Muscle layer of duodenum (tissue), 2 donors: Measurements from ENCODE around the gene ACP4.
"Not testable (repeated sequence)": the region's sequence is repeated elsewhere in the genome, so short reads cannot be mapped to it uniquely, and the experiment has no call there.

Source experiments
- H3K27ac ChIP-seq: one replicate; pipeline ENCODE4 v1.7.0; 2013; ENCODE audit warnings: mild to moderate bottlenecking, low read length
- H3K27me3 ChIP-seq: one replicate; pipeline ENCODE4 v1.7.0; 2013; ENCODE audit warnings: low read depth, mild to moderate bottlenecking, control low read depth, low read length
- H3K36me3 ChIP-seq, 2 donors: one replicate each; pipeline ENCODE4 v1.7.0; 2013; ENCODE audit warnings: low read length in 2 of 2, control low read depth in 1 of 2, mild to moderate bottlenecking in 1 of 2; ENCODE audit not compliant: insufficient read depth in 2 of 2, control insufficient read depth in 1 of 2
- H3K4me1 ChIP-seq, 2 donors: one replicate each; pipeline ENCODE4 v1.7.0; 2013; ENCODE audit warnings: low read length in 2 of 2, mild to moderate bottlenecking in 2 of 2, control low read depth in 1 of 2, moderate library complexity in 1 of 2; ENCODE audit not compliant: insufficient read depth in 2 of 2, control insufficient read depth in 1 of 2
- H3K4me3 ChIP-seq, 2 donors: one replicate each; pipeline ENCODE4 v1.7.0; 2013; ENCODE audit warnings: low read length in 2 of 2, low read depth in 1 of 2, mild to moderate bottlenecking in 1 of 2
- H3K9me3 ChIP-seq, 2 donors: one replicate each; pipeline ENCODE4 v1.7.0; 2013; ENCODE audit warnings: low read length in 2 of 2, control low read depth in 1 of 2, mild to moderate bottlenecking in 1 of 2; ENCODE audit not compliant: control insufficient read depth in 1 of 2
- donor health status: healthy.

Gene ACP4

GRCh38 chr19:50777261-50777660 lies 13.0 kb upstream of the ACP4 start:
- H3K4me1 ChIP-seq, result no peaks in the 10 kb centered on the region
- no peaks in the 10 kb centered on the region for H3K36me3 ChIP-seq
- peaks cover 0 to 2% of the 10 kb centered on the region in 2 donors for H3K9me3 ChIP-seq
- H3K27ac ChIP-seq, result no peak overlapping the region
- peaks cover 40% of the 10 kb centered on the region for H3K27me3 ChIP-seq
- H3K4me3 ChIP-seq, result no peak overlapping the region

GRCh38 chr19:50777830-50778303 lies 12.3 kb upstream of the ACP4 start:
- no peak overlapping the region for H3K4me3 ChIP-seq
- H3K27ac ChIP-seq, result no peak overlapping the region
- H3K4me1 ChIP-seq, result no peaks in the 10 kb centered on the region
- no peaks in the 10 kb centered on the region for H3K36me3 ChIP-seq
- peaks cover 0 to 2% of the 10 kb centered on the region in 2 donors for H3K9me3 ChIP-seq
- H3K27me3 ChIP-seq, result peaks cover 40% of the 10 kb centered on the region

GRCh38 chr19:50778906-50779430 lies 11.2 kb upstream of the ACP4 start:
- Histone ChIP-seq H3K27me3 (peaks cover 40% of the 10 kb centered on the region), H3K4me3 (no peak overlapping the region), H3K36me3 (no peaks in the 10 kb centered on the region), H3K4me1 (peaks cover 0 to 3% of the 10 kb centered on the region in 2 donors), H3K27ac (no peak overlapping the region), H3K9me3 (peaks cover 0 to 2% of the 10 kb centered on the region in 2 donors)

GRCh38 chr19:50779504-50780457 lies 10.4 kb upstream of the ACP4 start:
- Histone ChIP-seq H3K27me3 (peaks cover 40% of the 10 kb centered on the region), H3K4me1 (peaks cover 0 to 3% of the 10 kb centered on the region in 2 donors), H3K27ac (no peak overlapping the region), H3K9me3 (peaks cover 0 to 2% of the 10 kb centered on the region in 2 donors), H3K36me3 (no peaks in the 10 kb centered on the region), H3K4me3 (no peak overlapping the region)

GRCh38 chr19:50780753-50781435 lies 9.3 kb upstream of the ACP4 start:
- peaks cover 0 to 2% of the 10 kb centered on the region in 2 donors for H3K9me3 ChIP-seq
- H3K27ac ChIP-seq, result no peak overlapping the region
- no peaks in the 10 kb centered on the region for H3K36me3 ChIP-seq
- no peak overlapping the region for H3K4me3 ChIP-seq
- peaks cover 0 to 3% of the 10 kb centered on the region in 2 donors for H3K4me1 ChIP-seq
- H3K27me3 ChIP-seq, result peaks cover 40% of the 10 kb centered on the region

- H3K4me3 ChIP-seq, H3K27ac ChIP-seq, H3K9me3 ChIP-seq, H3K36me3 ChIP-seq, H3K4me1 ChIP-seq: not testable (repeated sequence)
- peaks cover 25% of the 10 kb centered on the region for H3K27me3 ChIP-seq
These were observed 6.4 kb upstream of the ACP4 start for GRCh38 chr19:50783848-50784152.

- Histone ChIP-seq H3K4me3 (no peak overlapping the region), H3K9me3 (no peaks in the 10 kb centered on the region), H3K27ac (no peak overlapping the region), H3K27me3 (peaks cover 16% of the 10 kb centered on the region), H3K36me3 (no peaks in the 10 kb centered on the region), H3K4me1 (peaks cover 0 to 3% of the 10 kb centered on the region in 2 donors)
These were observed 5.5 kb upstream of the ACP4 start for GRCh38 chr19:50784710-50785109.

GRCh38 chr19:50785329-50785728 lies 4.9 kb upstream of the ACP4 start:
- H3K27me3 ChIP-seq, result peaks cover 10% of the 10 kb centered on the region
- no peak overlapping the region for H3K27ac ChIP-seq
- no peak overlapping the region for H3K4me3 ChIP-seq
- no peaks in the 10 kb centered on the region for H3K36me3 ChIP-seq
- H3K9me3 ChIP-seq, result no peaks in the 10 kb centered on the region
- peaks cover 0 to 3% of the 10 kb centered on the region in 2 donors for H3K4me1 ChIP-seq

GRCh38 chr19:50790922-50791467 lies 780 bp downstream of the ACP4 start:
- no peak overlapping the region for H3K27ac ChIP-seq
- H3K9me3 ChIP-seq, result no peaks in the 10 kb centered on the region
- no peaks in the 10 kb centered on the region for H3K36me3 ChIP-seq
- no peak overlapping the region for H3K4me3 ChIP-seq
- no peaks in the 10 kb centered on the region for H3K4me1 ChIP-seq
- no peaks in the 10 kb centered on the region for H3K27me3 ChIP-seq

- no peaks in the 10 kb centered on the region for H3K4me1 ChIP-seq
- no peaks in the 10 kb centered on the region for H3K9me3 ChIP-seq
- H3K27me3 ChIP-seq, result no peaks in the 10 kb centered on the region
- H3K36me3 ChIP-seq, result peaks cover 0 to 3% of the 10 kb centered on the region in 2 donors
- H3K27ac ChIP-seq, result no peak overlapping the region
- no peak overlapping the region for H3K4me3 ChIP-seq
These were observed 1.5 kb downstream of the ACP4 start for GRCh38 chr19:50791594-50792271.
